ENCODE measurements around the gene XBP1.
"Not testable (repeated sequence)": the region's sequence is repeated elsewhere in the genome, so short reads cannot be mapped to it uniquely, and the experiment has no call there.

XBP1 gene

DNA sequence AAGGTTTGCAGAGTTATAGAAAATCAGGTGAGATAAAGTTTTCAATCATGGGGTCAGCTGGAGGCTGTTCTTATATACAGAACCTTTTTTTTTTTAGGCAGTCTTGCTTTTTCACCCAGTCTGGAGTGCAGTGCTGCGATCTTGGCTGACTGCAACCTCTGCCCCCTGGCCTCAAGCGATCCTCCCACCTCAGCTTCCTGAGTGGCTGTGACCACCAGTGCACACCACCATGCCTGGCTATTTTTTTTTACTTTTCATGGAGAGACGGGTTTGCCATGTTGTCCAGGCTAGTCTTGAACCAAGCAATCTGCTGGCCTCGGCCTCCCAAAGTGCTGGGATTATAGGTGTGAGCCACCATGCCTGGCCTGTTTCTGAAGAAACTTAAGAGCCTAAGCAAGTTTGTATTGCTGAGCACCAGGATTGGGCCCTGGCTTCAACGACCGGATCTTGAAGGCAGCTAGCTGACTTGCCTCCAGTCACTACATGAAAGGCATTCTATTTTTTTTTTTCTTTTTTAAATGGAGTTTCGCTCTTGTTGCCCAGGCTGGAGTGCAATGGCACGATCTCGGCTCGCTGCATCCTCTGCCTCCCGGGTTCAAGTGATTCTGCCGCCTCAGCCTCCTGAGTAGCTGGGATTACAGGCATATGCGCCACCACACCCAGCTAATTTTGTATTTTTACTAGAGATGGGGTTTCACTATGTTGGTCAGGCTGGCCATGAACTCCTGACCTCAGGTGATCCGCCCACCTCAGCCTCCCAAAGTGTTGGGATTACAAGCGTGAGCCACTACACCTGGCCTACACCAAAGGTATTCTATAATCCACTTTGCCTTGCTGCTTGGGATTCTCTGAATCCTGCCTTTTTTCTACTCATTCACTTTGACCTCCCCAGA, 7.6 kb downstream of the XBP1 start:
- DNase-seq (ENCODE audit: low read depth in 3 of 3): no peak

- no peak for DNase-seq (ENCODE audit: low read depth in 3 of 3)
These were observed 8.4 kb downstream of the XBP1 start for GRCh38 chr22:28791841-28792490.

DNA sequence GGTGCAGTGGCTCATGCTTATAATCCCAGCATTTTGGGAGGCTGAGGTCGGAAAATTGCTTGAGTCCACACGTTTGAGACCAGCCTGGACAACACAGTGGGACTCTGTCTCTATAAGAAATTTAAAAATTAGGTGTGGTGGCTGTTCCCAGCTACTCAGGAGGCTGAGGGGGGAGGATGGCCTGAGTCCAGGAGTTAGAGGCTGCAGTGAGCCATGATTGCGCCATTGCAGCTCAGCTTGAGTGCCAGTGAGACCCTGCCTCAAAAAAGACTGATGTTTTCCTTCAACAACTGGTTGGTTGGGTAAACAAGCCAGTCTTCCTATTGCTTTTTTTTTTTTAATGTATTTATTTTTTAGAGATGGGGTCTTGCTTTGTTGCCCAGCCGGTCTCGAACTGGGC, 9.2 kb downstream of the XBP1 start:
- DNase-seq (ENCODE audit: low read depth in 3 of 3): no peak

DNA sequence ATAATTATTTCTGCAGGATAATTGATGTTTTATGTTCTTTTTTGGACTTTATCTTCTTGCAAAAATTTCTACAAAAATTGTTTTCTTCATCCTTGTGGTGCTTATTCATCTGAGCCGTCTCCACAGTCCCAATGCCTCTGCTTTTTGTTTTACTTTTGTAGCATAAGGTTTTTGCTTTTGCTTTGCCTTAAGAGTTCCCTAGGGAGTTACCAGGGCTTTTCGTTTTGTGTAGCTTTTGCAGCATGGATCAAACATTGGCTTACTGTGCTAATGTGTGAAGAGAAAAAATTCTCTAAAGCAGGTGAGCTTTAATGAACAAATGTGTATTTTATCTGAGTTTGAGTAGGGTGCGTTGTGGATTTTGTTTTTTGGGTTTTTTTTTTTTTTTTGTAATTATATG, 11.8 kb downstream of the XBP1 start:
- no peak for DNase-seq (ENCODE audit: low read depth in 3 of 3)

GRCh38 chr22:28783786-28784671, 16.3 kb downstream of the XBP1 start:
- DNase-seq (ENCODE audit: low read depth in 3 of 3): no peak

DNA sequence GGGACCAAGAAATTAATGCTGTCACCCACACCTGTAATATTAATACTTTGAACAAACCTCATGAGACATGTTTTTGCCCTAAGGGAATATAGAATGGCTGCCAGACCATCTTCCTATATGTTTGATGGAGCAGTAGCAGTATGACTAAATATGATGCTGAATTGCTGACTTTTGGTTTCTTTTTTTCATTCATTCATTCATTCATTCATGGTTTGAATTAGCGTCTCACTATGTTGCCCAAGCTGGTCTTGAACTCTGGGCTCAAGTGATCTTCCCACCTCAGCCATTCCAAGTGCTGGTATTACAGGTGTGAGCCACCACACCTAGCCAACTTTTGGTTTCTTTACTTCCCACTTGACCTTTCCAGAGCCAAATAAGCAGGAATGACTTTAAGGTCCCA, 20.1 kb downstream of the XBP1 start:
- no peak for DNase-seq (ENCODE audit: low read depth in 3 of 3)

GRCh38 chr22:28779833-28780232, 20.5 kb downstream of the XBP1 start:
- no peak for DNase-seq (ENCODE audit: low read depth in 3 of 3)

GRCh38 chr22:28774378-28774777, 26.0 kb downstream of the XBP1 start:
- no peak for DNase-seq (ENCODE audit: low read depth in 3 of 3)

DNA sequence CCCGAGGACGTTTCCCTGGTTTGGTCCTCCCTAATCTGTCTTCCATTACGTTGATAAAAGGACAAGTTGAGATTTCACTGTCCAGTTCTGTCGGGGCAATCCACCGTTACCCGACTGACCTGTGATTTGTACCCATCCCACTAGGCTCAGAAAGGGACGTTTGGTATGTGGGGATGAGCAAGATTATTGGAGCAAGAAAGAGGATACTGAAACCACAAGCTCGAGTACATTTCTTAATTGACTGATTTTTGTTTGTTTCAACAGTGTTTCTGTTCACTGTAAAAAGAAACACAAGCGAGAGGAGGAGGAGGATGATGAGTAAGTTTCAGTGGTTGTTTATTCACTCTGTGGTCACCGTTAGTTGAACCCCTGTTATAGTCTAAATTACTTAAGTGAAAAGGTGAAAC, 26.9 kb downstream of the XBP1 start:
- DNase-seq (ENCODE audit: low read depth in 3 of 3): peak in 1 of 3 donors; percentile 7

GRCh38 chr22:28772633-28773460, 27.5 kb downstream of the XBP1 start, which contains the start of gene CCDC117:
CCDC117 (plus strand) TSS chr22:28772695; CDS start chr22:28772850, 155 bp downstream.
- peak; percentile 87 to 89 (median 88) for DNase-seq (ENCODE audit: low read depth in 3 of 3)

DNA sequence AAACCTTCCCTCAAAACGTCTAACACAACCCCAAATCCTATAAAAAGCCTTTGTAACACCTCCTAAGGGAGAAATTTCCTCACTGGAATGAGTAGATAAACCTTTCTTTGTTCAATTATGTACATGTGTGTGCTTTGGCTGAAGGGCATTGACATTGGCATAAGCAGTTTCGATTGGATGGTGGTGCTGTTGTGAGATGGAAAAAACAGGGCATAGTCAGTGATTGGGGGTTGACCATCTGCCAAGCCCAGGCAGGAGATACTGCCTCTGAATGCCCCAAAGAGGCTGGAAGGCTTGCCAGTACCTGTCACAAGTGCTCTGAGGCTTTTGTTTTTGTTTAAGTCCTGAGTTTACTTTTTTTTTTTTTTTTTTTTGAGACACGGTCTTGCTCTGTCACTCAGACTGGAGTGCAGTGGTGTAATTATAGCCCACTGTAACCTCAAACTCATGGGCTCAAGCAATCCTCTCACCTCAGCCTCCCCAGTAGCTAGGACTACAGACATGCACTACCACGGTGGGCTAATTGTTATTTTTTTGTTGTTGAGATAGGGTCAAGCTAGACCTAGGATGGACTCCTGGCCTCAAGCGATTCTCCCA, 29.1 kb downstream of the XBP1 start:
- no peak for DNase-seq (ENCODE audit: low read depth in 3 of 3)

DNA sequence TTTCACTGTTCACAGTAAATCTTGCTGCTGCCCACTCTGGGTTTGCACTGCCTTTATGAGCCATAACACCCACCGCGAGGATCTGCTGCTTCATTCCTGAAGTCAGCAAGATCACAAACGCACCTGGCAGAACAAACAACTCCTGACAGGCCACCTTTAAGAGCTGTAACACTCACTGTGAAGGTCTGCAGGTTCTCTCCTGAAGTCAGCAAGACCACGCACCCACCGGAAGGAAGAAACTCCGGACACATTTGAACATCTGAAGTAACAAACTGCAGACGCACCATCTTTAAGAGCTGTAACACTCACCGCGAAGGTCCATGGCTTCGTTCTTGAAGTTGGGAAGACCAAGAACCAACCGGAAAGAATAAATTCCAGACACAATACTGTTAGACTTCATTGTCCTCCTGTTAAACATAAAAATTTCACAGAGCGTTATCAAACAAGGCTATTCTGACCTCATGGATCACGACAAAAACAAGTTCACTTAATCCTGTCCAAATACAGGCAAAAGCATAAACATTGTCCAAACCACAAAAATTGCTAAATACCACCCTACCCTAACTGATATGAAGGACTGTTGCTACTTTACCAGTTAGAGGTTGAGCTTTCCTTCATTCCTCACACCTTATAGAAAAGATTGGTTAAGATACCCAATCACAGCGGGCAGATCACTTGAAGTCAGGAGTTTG, 30.8 kb downstream of the XBP1 start:
- no peak for DNase-seq (ENCODE audit: low read depth in 3 of 3)

GRCh38 chr22:28768701-28769393, 31.5 kb downstream of the XBP1 start:
- DNase-seq (ENCODE audit: low read depth in 3 of 3): no peak

GRCh38 chr22:28766628-28767027, 33.7 kb downstream of the XBP1 start:
- DNase-seq (ENCODE audit: low read depth in 3 of 3): no peak

- DNase-seq (ENCODE audit: low read depth in 3 of 3): not testable (repeated sequence)
These were observed 38.4 kb downstream of the XBP1 start for GRCh38 chr22:28762000-28762399.

DNA sequence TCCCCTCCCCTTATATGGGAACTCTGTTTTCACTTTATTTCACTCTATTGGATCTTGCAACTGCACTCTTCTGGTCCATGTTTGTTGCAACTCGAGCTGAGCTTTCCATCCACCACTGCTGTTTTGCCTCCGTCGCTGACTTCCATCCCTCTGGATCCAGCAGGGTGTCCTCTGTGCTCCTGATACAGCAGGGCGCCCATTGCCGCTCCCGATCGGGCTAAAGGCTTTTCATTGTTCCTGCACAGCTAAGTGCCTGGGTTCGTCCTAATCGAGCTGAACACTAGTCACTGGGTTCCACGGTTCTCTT, 39.0 kb downstream of the XBP1 start:
- DNase-seq (ENCODE audit: low read depth in 3 of 3): no peak

DNA sequence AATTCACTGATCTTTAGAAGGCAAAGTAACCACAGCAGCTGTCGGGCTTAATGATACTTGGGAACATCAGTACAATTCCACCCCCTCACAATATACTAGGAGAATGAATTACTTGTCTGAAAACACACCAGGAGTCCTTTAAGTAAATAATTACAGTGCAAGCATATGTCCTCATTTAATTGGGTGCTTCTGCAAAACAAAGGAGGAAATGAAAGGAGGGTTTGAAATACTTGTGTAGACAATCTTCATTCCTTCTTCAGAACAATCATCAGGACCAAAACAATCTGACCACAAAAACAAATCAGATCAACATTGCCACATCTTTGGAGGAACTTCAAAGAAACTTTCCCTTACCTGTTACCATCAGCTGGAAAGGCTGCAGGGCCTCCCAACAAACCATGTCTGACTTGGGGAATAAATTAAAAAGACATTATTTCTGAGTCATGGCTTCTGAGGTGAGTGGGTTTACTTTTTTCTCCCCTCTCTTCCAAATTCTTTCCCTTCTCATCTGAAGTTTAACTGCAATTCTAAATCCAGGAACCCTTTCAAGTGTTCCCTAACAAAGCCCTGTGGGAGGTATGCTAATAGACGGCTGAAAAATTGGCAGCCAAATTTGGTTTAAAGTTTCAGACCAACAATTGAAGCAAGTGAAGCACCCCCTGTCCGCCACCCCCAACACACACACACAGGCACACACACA, 40.4 kb downstream of the XBP1 start:
- no peak for DNase-seq (ENCODE audit: low read depth in 3 of 3)

GRCh38 chr22:28754512-28754911, 45.9 kb downstream of the XBP1 start:
- DNase-seq (ENCODE audit: low read depth in 3 of 3): not testable (repeated sequence)

DNA sequence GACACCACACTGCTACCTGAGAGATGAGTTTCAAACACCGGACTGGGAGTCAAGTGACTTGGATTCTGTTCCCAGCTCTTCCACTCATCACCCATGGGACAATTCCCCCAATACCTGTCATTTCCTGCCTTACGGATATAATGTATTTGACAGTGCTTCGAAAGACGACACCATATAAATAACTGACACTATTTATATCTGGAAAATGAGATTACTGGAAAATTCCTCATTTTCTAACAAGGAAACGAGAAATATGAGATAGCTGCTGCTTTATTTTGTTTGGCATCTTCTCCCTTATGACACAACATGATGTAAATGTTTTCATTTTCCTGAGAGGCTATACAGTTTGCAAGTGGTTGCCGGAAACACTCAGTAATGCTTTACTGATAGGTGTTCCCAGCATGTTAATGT, 49.9 kb downstream of the XBP1 start:
- DNase-seq (ENCODE audit: low read depth in 3 of 3): no peak

Measured in stimulated activated CD4-positive, alpha-beta T cell treated with anti-CD3 and anti-CD28 coated beads, TNF-alpha, amount 100 ng/mL, for 48 hours (primary cell).